Renal pelvis (tissue), 12 donors: ENCODE results near the gene NEK7. TPM values are rescaled to one million over a fixed set of nuclear protein-coding genes. Genes with fewer than 3 reads are reported as not detected.
A peak's percentile ranks its signal among the peaks of the same experiment; 100 is the strongest.
"Not testable (repeated sequence)": the region's sequence is repeated elsewhere in the genome, so short reads cannot be mapped to it uniquely, and the experiment has no call there.

Source experiments
- DNase-seq: peaks from one replicate; pipeline ENCODE4 v3.0.0-alpha.2; 2013
- long read RNA-seq, 16 experiments: transcript quantifications; one replicate each; lab custom pipeline, GENCODE V29; 2026
- polyA plus RNA-seq, 3 donors: library from polyadenylated mRNA; unstranded; fragments of 120-200 nt; gene quantifications; one replicate each; pipeline ENCODE4 v1.2.1, GENCODE V29; 2013; ENCODE audit not compliant: insufficient read length in 3 of 3

The NEK7 gene
- polyA plus RNA-seq: 10 to 100 TPM; 37.0 to 42.7 (median 38.1) TPM
- long read RNA-seq, donor 1, full-length matches to known transcripts: 10 of 10 reads
- long read RNA-seq, donor 1, partial matches to known transcripts: 0 of 10 reads
- long read RNA-seq, donor 1, other reads (novel, unspliced or antisense): 0 of 10 reads
- long read RNA-seq, donor 2, full-length matches to known transcripts: 9 of 9 reads
- long read RNA-seq, donor 2, partial matches to known transcripts: 0 of 9 reads
- long read RNA-seq, donor 2, other reads (novel, unspliced or antisense): 0 of 9 reads
- long read RNA-seq, donor 3, full-length matches to known transcripts: 11 of 11 reads
- long read RNA-seq, donor 3, partial matches to known transcripts: 0 of 11 reads
- long read RNA-seq, donor 3, other reads (novel, unspliced or antisense): 0 of 11 reads
- long read RNA-seq, donor 4, full-length matches to known transcripts: 5 of 5 reads
- long read RNA-seq, donor 4, partial matches to known transcripts: 0 of 5 reads
- long read RNA-seq, donor 4, other reads (novel, unspliced or antisense): 0 of 5 reads
- long read RNA-seq, donor 5, full-length matches to known transcripts: 9 of 9 reads
- long read RNA-seq, donor 5, partial matches to known transcripts: 0 of 9 reads
- long read RNA-seq, donor 5, other reads (novel, unspliced or antisense): 0 of 9 reads
- long read RNA-seq, donor 6, full-length matches to known transcripts: 13 of 13 reads
- long read RNA-seq, donor 6, partial matches to known transcripts: 0 of 13 reads
- long read RNA-seq, donor 6, other reads (novel, unspliced or antisense): 0 of 13 reads
- long read RNA-seq, donor 7, full-length matches to known transcripts: 11 of 87 reads
- long read RNA-seq, donor 7, partial matches to known transcripts: 76 of 87 reads
- long read RNA-seq, donor 7, other reads (novel, unspliced or antisense): 0 of 87 reads
- long read RNA-seq, donor 8, full-length matches to known transcripts: 9 of 9 reads
- long read RNA-seq, donor 8, partial matches to known transcripts: 0 of 9 reads
- long read RNA-seq, donor 8, other reads (novel, unspliced or antisense): 0 of 9 reads
- long read RNA-seq, donor 9, full-length matches to known transcripts: 6 of 6 reads
- long read RNA-seq, donor 9, partial matches to known transcripts: 0 of 6 reads
- long read RNA-seq, donor 9, other reads (novel, unspliced or antisense): 0 of 6 reads
- long read RNA-seq, donor 10, full-length matches to known transcripts: 9 of 9 reads
- long read RNA-seq, donor 10, partial matches to known transcripts: 0 of 9 reads
- long read RNA-seq, donor 10, other reads (novel, unspliced or antisense): 0 of 9 reads
- long read RNA-seq, donor 11, full-length matches to known transcripts: 12 of 12 reads
- long read RNA-seq, donor 11, partial matches to known transcripts: 0 of 12 reads
- long read RNA-seq, donor 11, other reads (novel, unspliced or antisense): 0 of 12 reads
- long read RNA-seq, donor 12, full-length matches to known transcripts: 14 of 14 reads
- long read RNA-seq, donor 12, partial matches to known transcripts: 0 of 14 reads
- long read RNA-seq, donor 12, other reads (novel, unspliced or antisense): 0 of 14 reads
- long read RNA-seq, donor 13, full-length matches to known transcripts: 6 of 6 reads
- long read RNA-seq, donor 13, partial matches to known transcripts: 0 of 6 reads
- long read RNA-seq, donor 13, other reads (novel, unspliced or antisense): 0 of 6 reads
- long read RNA-seq, donor 14: 0 reads
- long read RNA-seq, donor 15, full-length matches to known transcripts: 17 of 17 reads
- long read RNA-seq, donor 15, partial matches to known transcripts: 0 of 17 reads
- long read RNA-seq, donor 15, other reads (novel, unspliced or antisense): 0 of 17 reads
- long read RNA-seq, donor 16, full-length matches to known transcripts: 10 of 10 reads
- long read RNA-seq, donor 16, partial matches to known transcripts: 0 of 10 reads
- long read RNA-seq, donor 16, other reads (novel, unspliced or antisense): 0 of 10 reads

GRCh38 chr1:198156745-198157240 lies at the start of gene NEK7:
NEK7 (plus strand) TSS chr1:198156998; CDS start chr1:198232581, 75,583 bp downstream.
- DNase-seq: peak; percentile 84

- no peak for DNase-seq
These were observed 49.7 kb upstream of the NEK7 start for GRCh38 chr1:198107091-198107501.

- DNase-seq: no peak
These were observed 48.0 kb upstream of the NEK7 start for GRCh38 chr1:198108636-198109370.

- DNase-seq: no peak
These were observed 47.5 kb upstream of the NEK7 start for GRCh38 chr1:198109371-198109715.

GRCh38 chr1:198113342-198113750 lies 43.5 kb upstream of the NEK7 start:
- no peak for DNase-seq

- DNase-seq: no peak
These were observed 40.7 kb upstream of the NEK7 start for GRCh38 chr1:198116069-198116468.

- no peak for DNase-seq
These were observed 40.3 kb upstream of the NEK7 start for GRCh38 chr1:198116469-198116868.

- no peak for DNase-seq
These were observed 39.5 kb upstream of the NEK7 start for GRCh38 chr1:198117267-198117666.

- DNase-seq: peak; percentile 11
These were observed 38.7 kb upstream of the NEK7 start for GRCh38 chr1:198118134-198118533.

- no peak for DNase-seq
These were observed 36.9 kb upstream of the NEK7 start for GRCh38 chr1:198119906-198120305.

GRCh38 chr1:198121056-198121826 lies 35.6 kb upstream of the NEK7 start:
- no peak for DNase-seq

GRCh38 chr1:198122693-198123092 lies 34.1 kb upstream of the NEK7 start:
- no peak for DNase-seq

- no peak for DNase-seq
These were observed 33.7 kb upstream of the NEK7 start for GRCh38 chr1:198123133-198123532.

- no peak for DNase-seq
These were observed 32.1 kb upstream of the NEK7 start for GRCh38 chr1:198124673-198125072.

GRCh38 chr1:198125995-198126735 lies 30.6 kb upstream of the NEK7 start:
- DNase-seq: peak; percentile 11

- no peak for DNase-seq
These were observed 28.3 kb upstream of the NEK7 start for GRCh38 chr1:198128533-198128932.

- DNase-seq: not testable (repeated sequence)
These were observed 26.7 kb upstream of the NEK7 start for GRCh38 chr1:198130053-198130452.
